GM19239 (cell line): ENCODE data around the gene CDC26.
"Not testable (repeated sequence)": the region's sequence is repeated elsewhere in the genome, so short reads cannot be mapped to it uniquely, and the experiment has no call there.

Experiments used
- DNase-seq: peaks from one replicate; pipeline ENCODE4 v3.0.0; 2011; ENCODE audit warnings: low spot score; ENCODE audit not compliant: insufficient read length
- FAIRE-seq: peaks from 2 replicates; lab custom pipeline; 2011; peaks lifted over from hg19 to GRCh38; lab: Jason Lieb, UNC

CDC26 gene

GRCh38 chr9:113296247-113296646 lies 20.9 kb upstream of the CDC26 start:
- DNase-seq, FAIRE-seq: not testable (repeated sequence)

DNA sequence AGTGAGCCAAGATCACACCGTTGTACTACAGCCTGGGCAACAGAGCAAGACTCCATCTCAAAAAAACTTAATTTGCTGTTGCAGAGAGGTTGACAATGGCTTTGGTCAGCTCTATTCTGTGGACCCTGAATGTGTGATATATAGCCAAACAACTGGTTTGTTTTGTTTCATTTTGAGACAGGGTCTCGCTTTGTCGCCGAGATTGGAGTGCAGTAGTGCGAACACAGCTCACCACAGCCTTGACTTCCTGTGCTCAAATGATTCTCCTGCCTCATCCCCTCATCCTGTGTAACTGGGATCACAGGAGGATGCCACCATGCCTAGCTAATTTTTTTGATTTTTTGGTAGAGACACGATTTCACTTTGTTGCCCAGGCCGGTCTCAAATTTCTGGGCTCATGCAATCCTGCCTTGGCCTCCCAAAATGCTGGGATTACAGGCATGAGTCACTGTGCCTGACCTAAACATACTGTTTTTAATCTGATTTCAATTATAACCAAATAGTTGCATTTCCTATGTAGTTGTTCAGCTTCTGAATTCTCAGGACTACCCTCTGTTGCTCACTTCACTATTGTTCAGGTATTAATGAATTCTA lies 18.0 kb upstream of the CDC26 start:
- no peak for DNase-seq
- FAIRE-seq = no peak

GRCh38 chr9:113290052-113290607 lies 14.8 kb upstream of the CDC26 start:
- no peak for FAIRE-seq

GRCh38 chr9:113289091-113289490 lies 13.7 kb upstream of the CDC26 start:
- no peak for FAIRE-seq
- DNase-seq = no peak

More at GRCh38 chr9:113290052-113290607, 14.8 kb upstream of the CDC26 start:
- no peak for DNase-seq

DNA sequence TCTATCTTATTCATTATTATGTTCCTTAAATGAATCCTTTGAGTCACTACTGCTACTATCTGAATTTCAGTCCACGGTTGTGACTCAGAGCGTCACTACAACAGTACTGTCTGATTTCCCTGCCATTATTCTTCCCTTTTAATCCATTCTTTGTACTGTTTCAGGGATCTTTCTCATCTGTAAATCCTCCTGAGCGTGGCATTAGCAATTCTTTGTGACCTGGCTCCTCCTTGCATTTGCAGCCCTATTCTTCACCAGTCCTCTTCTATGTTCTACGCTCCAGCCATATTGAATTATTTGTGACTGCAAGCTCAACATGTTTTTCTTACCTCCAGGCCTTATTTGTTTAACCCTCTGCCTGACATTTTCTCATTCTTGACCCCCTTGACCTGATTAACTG lies 6.0 kb upstream of the CDC26 start:
- DNase-seq = no peak
- no peak for FAIRE-seq

DNA sequence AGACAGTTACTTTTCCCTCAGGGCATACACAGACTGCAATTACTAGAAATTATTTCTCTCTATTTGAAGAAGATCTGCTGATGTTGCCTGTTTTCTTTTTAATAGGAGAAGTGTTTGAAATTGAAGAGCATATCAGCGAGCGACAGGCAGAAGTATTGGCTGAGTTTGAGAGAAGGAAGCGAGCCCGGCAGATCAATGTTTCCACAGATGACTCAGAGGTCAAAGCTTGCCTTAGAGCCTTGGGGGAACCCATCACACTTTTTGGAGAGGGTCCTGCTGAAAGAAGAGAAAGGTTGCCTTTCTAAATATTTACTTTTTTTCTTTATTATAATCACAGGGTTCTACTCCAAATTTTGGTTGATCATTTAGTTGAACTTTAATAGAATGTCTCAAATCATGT lies 3.5 kb upstream of the CDC26 start:
- DNase-seq (no peak), FAIRE-seq (no peak)

- peak; percentile 40 for DNase-seq
- peak; percentile 57 for FAIRE-seq
Measured at GRCh38 chr9:113274474-113275156, 757 bp downstream of the CDC26 start.

GRCh38 chr9:113269871-113270270 lies 5.5 kb downstream of the CDC26 start:
- FAIRE-seq = no peak

DNA sequence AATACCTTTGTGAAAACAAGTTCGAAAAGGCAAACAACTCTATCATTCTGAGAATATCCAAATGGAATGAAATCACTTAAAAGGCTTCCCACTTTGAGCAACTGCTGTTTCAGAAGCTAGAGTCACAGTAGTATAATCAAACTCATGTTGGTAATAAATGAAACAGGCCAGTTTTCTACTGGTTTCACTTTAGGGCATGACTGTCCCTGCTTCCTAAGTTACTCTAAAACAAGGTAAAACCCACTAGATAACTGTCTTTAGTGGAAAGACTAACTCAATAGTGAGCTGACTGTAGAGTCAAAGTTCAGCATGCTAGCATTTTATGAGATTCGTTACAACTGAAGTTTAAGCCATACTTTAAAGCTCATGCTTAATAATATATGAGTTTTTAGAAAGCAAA lies 6.0 kb downstream of the CDC26 start:
- no peak for FAIRE-seq

More at GRCh38 chr9:113269871-113270270, 5.5 kb downstream of the CDC26 start:
- no peak for DNase-seq

DNA sequence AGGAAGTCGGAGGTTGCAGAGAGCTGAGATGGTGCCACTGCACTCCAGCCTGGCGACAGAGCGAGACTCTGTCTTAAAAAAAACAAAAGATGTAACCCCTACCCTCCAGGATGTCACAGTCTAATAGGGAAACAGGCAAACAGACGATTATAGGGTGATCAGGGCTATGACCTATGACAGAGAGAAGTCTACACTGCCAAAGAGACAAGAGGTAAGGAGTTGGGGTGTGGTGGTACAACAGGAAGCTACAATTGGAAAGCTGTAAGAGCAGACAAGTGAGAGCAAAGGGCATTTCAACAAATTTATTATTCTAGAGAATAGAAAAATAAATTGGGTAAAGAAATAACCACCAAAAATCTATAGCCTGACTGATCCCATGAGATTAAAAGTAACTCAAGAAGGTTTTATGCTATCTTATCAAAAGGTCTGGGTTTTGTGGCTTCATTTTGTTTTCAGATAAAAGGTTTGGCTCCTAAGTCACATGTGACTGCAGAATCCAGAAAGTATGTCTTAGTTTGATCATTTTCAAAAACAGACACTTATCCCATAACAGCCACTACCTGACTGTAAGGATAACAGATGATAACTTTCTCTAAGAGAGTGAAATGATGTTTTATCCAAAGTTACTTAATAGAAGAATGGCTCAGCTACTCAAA lies 7.3 kb downstream of the CDC26 start:
- DNase-seq (no peak), FAIRE-seq (no peak)

More for the DNA sequence above, 6.0 kb downstream of the CDC26 start:
- DNase-seq = no peak

DNA sequence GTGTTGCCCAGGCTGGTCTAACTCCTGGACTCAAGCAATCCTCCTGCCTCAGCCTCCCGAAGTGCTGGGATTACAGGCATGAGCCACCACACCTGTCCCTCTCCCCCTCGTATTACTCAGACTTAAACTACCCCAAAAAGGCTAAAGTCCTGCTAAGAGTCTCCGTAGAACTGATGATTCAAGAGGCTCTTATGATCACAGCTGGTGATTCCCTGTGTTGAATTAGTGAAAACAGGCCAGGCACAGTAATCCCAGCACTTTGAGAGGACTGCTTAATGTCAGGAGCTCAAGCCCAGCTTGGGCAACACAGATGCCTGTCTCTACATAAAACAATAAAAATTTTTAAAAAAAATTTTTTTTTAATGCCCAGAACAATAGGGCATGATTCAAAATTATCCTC lies 9.2 kb downstream of the CDC26 start:
- DNase-seq (no peak), FAIRE-seq (no peak)

- FAIRE-seq (no peak), DNase-seq (no peak)
Measured at GRCh38 chr9:113261917-113262671, 13.3 kb downstream of the CDC26 start.

DNA sequence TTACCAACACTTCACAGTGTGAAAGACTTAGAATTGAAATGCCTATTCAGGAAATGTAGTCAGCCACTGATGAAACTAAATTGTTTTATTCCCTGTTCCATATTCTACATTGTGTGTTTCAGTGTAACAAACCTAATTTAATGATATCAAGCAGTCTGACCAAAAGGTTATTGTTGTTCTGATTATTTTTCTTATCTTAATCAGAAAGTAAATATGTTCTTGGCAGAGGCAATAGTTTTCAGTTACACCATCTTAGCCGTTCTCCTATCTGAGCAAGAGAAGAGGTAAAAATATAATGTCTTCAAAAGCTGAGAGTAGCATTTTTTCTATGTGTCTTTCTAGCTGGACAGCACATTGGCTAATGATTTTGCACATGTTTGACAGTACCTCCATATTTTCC lies 17.1 kb downstream of the CDC26 start:
- DNase-seq (no peak), FAIRE-seq (no peak)

DNA sequence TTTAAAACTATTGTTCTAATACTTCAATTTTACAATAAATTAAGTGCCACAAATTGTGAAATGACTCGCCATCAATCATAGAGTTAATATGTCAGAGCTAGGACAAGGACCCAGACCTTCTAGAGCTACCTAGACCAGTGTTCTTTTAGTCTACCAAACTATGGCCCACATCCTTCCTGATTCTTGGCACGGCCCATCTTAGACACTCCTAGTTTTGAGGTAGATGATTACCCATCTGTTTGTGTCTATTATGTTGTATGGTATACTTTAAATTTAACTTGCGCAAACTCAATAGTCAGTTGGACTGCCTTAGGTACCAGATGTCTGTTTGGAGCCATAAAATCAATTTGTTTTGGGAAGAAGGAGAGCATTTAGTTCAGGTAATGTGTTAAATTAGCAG lies 17.5 kb downstream of the CDC26 start:
- FAIRE-seq (no peak), DNase-seq (no peak)

- DNase-seq (no peak), FAIRE-seq (no peak)
Measured at GRCh38 chr9:113255438-113255837, 19.9 kb downstream of the CDC26 start.

- FAIRE-seq (no peak), DNase-seq (no peak)
Measured at GRCh38 chr9:113254991-113255390, 20.4 kb downstream of the CDC26 start.

GRCh38 chr9:113250807-113251206 lies 24.6 kb downstream of the CDC26 start:
- DNase-seq (no peak), FAIRE-seq (no peak)

GRCh38 chr9:113249661-113250060 lies 25.7 kb downstream of the CDC26 start:
- DNase-seq, FAIRE-seq: not testable (repeated sequence)

GRCh38 chr9:113247640-113248039 lies 27.7 kb downstream of the CDC26 start:
- no peak for DNase-seq
- no peak for FAIRE-seq

- DNase-seq = no peak
- FAIRE-seq = no peak
Measured at GRCh38 chr9:113246928-113247327, 28.4 kb downstream of the CDC26 start.
